NCI-H1694 treated with DMSO at 0.1 percent for 48 hours (cell line): ENCODE data around the gene MAT2A.
A peak's percentile ranks its signal among the peaks of the same experiment; 100 is the strongest.

Experiments used
- DNase-seq: peaks from one replicate; lab custom pipeline; 2025; lab: John Stamatoyannopoulos, UW

Gene MAT2A

GRCh38 chr2:85538507-85539360 lies at the start of gene MAT2A:
Gene MAT2A, plus strand, starts transcription at chr2:85539168. Its CDS starts 120 bp downstream, at chr2:85539288.
- peak; percentile 90 for DNase-seq

GRCh38 chr2:85490861-85491755 lies 47.9 kb upstream of the MAT2A start:
- DNase-seq = no peak

- no peak for DNase-seq
Observed at GRCh38 chr2:85496436-85496835, 42.5 kb upstream of the MAT2A start.

- DNase-seq = no peak
Observed at GRCh38 chr2:85497944-85498630, 40.9 kb upstream of the MAT2A start.

- no peak for DNase-seq
Observed at GRCh38 chr2:85501248-85501647, 37.7 kb upstream of the MAT2A start.

- DNase-seq = no peak
Observed at GRCh38 chr2:85502720-85503119, 36.2 kb upstream of the MAT2A start.

- DNase-seq = no peak
Observed at GRCh38 chr2:85503168-85503850, 35.7 kb upstream of the MAT2A start.

- DNase-seq = no peak
Observed at GRCh38 chr2:85503851-85504777, 34.9 kb upstream of the MAT2A start.

- DNase-seq = peak; percentile 56
Observed at GRCh38 chr2:85504778-85505261, 34.1 kb upstream of the MAT2A start.

GRCh38 chr2:85505551-85506238 lies 33.3 kb upstream of the MAT2A start:
- DNase-seq = no peak

- no peak for DNase-seq
Observed at GRCh38 chr2:85506768-85507181, 32.2 kb upstream of the MAT2A start.

- no peak for DNase-seq
Observed at GRCh38 chr2:85511008-85511811, 27.8 kb upstream of the MAT2A start.

- DNase-seq = no peak
Observed at GRCh38 chr2:85514323-85514722, 24.6 kb upstream of the MAT2A start.

GRCh38 chr2:85516653-85517389 lies 22.1 kb upstream of the MAT2A start:
- no peak for DNase-seq

- DNase-seq = no peak
Observed at GRCh38 chr2:85522090-85522647, 16.8 kb upstream of the MAT2A start.

- no peak for DNase-seq
Observed at GRCh38 chr2:85523062-85523902, 15.7 kb upstream of the MAT2A start.

GRCh38 chr2:85523903-85524335 lies 15.0 kb upstream of the MAT2A start:
- DNase-seq = no peak
